22Rv1 (cell line): ENCODE measurements around the gene PPP2R5C.

Source experiments
- ZFX ChIP-seq: fragments of 450-650 bp; IDR thresholded peaks from 2 replicates; pipeline ENCODE4 v1.6.1; 2017; ENCODE audit warnings: antibody characterized with exemption, borderline replicate concordance
- TF ChIP-seq, protein P1 (sequence below): fragments of 450-650 bp; IDR thresholded peaks from 2 replicates; pipeline ENCODE4 v1.5.1; 2017; ENCODE audit warnings: mild to moderate bottlenecking

DNA sequence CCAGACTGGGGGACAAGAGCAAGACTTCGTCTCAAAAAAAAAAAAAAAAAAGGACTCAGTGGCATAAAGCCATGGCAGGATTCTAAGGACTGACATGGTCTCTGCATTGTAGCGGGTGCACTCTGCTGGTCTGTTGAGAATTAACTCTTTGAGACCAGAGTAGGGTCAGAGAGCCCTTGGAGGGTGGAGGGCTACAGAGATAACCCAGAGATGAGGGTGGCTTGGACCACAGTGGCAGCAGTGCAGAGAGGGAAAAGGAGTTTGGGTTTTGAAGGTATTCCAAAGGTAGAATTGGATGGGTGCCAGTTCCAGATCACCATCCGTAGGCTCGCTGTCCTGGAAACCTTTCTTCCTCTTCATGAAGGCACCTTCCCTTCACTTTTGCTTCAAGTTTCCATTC lies 188.6 kb downstream of the PPP2R5C start:
- TF ChIP-seq, protein P1, sequence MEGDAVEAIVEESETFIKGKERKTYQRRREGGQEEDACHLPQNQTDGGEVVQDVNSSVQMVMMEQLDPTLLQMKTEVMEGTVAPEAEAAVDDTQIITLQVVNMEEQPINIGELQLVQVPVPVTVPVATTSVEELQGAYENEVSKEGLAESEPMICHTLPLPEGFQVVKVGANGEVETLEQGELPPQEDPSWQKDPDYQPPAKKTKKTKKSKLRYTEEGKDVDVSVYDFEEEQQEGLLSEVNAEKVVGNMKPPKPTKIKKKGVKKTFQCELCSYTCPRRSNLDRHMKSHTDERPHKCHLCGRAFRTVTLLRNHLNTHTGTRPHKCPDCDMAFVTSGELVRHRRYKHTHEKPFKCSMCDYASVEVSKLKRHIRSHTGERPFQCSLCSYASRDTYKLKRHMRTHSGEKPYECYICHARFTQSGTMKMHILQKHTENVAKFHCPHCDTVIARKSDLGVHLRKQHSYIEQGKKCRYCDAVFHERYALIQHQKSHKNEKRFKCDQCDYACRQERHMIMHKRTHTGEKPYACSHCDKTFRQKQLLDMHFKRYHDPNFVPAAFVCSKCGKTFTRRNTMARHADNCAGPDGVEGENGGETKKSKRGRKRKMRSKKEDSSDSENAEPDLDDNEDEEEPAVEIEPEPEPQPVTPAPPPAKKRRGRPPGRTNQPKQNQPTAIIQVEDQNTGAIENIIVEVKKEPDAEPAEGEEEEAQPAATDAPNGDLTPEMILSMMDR, result no peak
- no peak for TF ChIP-seq ZFX
